Ramos (cell line): ENCODE results near the gene MPZL2.

Source experiments
- in situ Hi-C: fragments of 300-500 bp; cut with MboI; formaldehyde crosslinking; loops from one replicate; pipeline ENCODE4 v1.14.3; 2022; ENCODE audit warnings: low sequenced_read_pairs; ENCODE audit not compliant: unreplicated experiment

The MPZL2 gene

DNA sequence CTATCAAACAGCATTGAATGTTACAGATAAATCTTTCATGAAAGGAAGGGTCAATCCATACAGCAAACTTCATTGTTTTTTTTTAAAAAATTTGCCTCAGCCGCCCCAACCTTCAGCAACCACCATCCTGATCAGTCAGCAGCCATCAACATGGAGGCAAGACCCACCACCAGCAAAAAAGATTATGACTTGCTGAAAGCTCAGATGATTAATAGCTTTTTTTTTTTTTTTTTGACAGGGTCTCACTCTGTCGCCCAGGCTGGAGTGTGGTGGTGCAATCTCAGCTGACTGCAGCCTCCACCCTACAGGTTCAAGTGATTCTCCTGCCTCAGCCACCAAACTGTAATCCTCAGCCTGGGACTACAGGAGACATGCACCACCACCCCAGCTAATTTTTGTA, 22.4 kb upstream of the MPZL2 start:
- in situ Hi-C loops = no loop called here

DNA sequence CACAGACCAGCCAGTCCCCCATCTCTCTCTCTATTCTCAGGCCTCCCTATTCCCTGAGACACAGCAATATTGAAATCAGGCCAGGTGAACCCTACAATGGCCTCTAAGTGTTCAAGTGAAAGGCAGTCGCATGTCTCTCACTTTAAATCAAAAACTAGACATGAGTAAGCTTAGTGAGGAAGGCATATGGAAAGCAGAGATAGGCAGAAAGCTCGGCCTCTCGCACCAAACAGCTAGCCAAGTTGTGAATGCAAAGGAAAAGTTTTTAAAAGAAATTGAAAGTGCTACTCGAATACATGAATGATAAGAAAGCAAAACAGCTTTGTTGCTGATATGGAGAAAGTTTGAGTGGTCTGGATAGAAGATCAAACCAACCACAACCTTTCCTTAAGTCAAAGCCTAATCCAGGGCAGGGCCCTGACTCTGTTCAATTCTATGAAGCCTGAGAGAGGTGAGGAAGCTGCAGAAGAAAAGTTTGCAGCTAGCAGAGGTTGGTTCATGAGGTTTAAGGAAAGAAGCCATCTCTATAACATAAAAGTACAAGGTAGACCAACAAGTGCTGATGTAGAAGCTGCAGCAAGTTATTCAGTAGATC, 19.8 kb upstream of the MPZL2 start:
- in situ Hi-C loops = no loop called here

DNA sequence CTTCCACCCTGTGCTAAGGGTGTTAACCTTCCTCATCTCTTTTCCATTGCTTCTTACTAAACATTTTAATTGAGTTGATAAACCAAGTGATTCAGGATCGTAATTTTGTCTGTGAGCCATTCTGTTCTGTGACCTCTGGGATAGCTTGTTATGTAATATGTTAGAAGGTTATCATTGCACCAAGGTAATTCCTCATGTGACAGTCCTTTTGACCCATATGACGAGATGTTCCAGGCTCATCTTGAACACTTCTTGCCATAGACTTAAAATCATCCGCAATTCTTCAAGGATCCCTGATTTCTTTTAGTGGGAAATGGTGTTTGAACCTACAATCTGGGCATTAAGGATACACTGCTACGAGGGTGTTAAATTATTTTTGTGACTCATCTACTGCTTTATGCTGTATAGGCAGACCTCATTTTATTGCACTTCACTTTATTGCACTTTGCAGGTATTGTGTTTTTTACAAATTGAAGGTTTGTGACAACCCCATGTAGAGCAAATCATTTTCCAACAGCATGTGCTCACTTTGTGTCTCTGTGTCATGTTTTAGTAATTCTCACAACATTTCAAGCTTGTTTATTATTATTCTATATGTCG, 19.0 kb upstream of the MPZL2 start:
- in situ Hi-C loops = no loop called here

DNA sequence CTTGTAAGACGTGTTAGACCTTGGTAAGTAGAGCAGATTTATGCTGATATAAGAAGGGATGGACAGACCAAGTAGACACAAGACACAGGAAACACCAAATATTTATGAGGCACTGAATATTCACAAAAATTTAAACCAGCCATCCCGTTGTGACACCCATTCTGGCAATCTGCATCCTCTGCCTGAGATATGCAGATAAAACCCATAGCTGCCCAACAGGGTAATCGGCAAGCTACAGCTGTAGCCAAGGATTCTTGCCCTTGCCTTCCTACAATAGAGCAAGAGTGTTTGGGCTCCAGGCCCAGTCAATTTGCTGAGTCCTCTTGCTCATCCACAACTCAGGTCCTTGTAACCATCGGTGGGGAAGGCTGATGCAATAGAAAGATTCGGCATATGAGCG, 18.5 kb upstream of the MPZL2 start:
- in situ Hi-C loops = no loop called here

DNA sequence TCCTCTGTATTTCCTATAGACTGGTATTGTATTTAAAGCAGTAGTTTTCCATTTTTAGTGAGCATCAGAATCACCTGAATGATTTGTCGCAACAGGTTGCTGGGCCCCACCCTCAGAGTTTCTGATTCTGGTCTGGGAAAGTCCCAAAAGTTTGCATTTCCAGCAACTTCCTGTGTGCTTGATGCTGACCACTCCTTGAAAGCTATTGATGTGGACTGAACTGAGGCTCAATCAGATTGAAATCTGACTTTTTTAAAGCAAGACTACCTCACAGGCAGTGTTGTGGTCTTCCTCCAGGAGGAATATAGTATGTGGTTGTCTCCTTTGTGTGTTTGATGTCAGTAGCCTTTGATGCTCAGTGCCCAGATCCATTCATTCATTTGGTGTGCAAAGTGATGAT, 17.2 kb upstream of the MPZL2 start:
- in situ Hi-C loops = no loop called here

DNA sequence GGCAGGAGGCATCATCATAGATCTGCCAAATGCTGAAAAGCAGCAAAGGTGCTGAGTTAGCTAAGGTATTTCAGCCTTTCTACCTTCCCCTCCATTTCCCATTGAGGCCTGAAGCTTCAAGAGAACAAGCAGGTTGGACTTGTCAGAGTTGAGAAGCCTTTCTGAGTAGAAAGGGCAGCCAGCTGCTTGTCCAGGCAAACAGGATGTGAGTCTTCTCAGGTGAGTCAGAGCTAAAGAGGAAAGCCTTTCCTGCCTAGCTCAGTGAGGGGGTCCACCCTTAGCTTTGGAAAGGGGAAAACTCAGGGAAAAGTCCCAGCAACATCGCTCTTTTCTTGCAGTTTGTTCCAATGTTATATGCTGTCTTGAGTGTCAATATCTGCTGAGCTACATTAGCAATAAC, 13.2 kb upstream of the MPZL2 start:
- in situ Hi-C loops = no loop called here

DNA sequence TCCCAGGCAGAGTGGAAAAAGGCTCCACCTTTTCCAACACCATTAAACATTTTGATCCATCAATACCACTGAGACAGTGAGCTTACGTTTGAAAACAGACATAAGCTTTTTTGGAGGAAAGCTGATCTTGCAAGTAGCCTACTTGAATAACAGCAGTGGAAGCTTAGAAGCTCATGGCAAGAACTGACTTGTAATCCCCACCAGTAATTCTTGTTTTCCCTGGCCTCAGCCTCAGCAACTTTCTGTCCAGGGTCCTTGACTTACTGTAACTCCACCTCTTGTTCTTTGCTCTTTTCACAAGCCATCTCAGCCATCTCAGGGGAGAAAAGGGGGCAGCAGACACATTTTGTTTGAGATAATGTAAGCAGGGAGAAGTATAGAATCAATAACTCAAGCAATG, 12.3 kb upstream of the MPZL2 start:
- in situ Hi-C loops = no loop called here

DNA sequence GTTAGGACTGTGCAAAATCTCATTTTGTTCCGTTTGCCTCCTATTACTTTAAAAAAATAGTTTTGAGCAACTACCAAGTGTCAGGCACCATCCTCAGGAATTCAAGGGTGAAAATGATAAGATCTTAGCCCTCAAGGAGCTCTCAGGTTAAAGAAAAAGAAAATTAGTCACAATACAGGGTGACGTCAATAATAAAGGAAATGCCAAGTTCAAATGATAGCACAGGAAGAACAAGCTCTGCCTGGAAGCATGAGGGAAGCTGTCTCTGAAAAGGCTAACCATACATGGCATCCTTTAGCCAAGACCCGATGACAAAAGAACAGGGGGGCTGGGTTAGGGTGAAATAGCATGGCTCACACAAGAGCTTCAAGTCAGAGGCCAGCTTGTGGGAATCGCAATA, 11.1 kb upstream of the MPZL2 start:
- in situ Hi-C loops = no loop called here

DNA sequence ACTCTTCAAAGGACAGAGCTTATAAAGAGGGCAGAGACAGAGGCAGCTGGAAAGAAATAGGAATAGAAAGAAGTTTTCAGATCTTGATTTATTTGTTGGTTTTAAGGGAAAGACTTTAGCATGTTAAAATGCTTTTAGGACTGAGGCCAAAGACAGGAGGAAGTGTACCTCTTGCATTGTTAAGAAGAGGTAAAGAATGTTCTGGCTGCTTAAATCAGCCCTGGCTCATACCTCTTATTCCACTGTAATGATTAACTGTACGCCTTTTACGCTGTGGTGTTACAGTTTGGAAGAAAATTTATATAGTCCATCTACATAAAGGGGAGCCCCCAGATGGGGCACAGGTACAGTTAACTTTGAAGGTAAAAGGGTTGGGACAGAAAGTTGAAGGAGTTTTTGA, 10.1 kb upstream of the MPZL2 start:
- in situ Hi-C loops = no loop called here

DNA sequence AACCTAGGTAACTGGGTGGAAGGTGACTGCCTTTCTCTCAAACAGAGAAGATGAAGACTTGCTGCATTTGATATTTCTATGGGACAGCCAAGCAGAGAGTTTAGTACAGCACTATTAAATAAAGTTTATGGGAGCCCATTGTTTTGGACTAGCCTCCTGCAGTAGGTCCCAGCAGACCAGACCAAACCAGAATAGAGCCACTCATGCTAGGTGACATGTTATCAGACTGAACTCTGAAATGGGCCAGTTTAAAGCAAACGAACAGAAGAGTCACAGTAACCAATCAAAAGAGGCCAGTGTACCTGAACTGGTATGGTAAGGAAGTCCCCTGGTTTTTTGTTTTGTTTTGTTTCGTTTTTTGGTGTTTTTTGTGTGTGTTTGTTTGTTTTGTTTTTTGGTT, 7.9 kb upstream of the MPZL2 start:
- in situ Hi-C loops = no loop called here

DNA sequence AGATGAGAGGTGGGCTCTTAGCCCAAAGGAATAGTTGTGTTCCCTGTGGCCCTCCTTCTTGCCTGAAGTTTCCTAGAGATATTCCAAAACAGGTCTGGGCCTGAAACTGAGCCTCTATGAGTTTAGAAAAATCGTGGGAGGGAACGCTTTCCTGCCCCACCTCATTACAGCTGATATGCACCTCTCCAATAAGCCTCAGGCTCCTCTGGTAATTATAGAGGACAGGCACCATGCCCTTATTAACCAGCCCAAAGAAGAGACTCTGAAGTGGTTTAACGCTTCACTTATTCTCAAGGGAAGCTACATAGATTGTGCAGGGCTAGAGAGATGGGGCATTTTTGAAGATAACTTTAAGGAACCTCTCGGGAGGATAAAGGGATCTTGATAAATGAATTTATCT, 3.4 kb upstream of the MPZL2 start:
- in situ Hi-C loops = no loop called here

DNA sequence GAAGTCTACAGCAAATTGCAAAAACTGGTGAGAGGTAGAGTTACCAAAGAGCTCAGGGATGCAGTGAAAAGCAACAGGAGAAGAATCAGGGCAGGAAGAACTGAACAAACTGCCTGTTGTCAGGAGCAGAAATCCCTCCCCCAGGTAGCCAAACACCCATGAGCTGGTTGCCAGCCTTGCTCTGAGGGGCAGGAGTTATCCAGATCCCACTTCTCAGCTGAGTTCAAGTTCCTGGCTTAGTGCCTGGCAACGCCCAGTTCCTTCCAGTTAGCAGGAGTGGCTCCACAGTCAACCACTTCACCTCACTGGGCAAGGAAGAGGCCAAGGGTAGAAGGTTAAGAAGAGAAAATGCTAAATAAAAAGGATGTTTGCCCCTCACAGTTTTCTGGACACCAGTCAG, 1.9 kb upstream of the MPZL2 start:
- in situ Hi-C loops = no loop called here

DNA sequence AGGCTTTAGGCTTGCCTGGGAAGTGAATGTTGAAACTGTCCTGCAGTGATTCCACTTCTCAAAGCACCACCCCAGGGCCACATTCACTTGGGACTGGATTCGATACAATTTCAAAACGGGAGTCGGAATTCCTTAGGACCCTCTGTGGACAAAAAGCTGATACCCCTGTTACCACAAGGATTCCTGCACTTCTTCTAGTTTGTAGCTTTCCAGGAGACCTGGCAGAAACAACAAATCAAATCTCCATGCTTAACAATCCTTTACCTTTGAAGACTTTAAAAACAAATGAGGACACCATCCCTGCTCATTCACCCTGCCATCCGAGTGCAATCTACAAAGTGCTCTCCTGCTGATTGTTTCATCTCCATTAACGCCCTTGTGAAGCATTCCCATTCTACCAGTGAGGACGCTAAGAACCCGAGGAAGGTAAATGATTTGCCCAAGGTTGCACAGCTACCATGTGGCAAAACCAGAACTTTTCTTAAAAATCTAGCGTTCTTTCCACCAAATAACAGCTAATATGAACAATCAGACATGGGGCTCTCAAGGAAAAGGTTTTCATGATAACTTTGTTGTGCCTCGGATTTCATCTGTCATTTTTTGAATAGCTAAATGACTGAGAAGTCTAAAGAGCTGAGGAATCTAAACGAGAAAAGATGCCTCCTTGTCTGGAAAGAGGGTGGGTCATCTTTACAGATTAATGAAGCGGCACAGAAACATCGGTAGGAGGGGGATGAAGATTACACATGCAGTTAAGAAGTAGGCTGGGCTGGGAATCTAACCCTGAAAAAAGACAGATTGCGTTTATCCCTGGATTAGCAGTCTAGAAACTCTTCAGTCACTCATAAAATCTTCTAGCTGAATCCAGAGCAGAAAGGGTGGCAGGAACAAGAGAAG, 720 bp upstream of the MPZL2 start:
- in situ Hi-C loops = no loop called here

DNA sequence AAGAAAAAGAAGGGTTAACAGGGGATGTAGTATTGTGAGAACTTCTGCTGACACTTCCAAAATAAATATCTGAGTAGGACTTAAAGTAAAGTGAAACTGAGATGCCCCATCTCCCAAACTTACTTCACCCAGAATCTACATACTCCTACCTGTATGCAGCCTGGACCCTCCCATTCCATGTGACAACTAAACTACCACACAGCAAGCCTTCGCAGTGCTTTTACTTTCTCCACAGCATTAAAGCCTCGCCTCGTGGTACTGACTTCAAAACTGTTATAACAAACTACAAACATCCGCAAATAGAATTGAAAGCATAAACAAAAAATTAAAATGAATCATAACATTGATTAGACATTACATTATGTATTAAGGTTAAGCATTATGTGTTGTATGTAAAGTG, 985 bp downstream of the MPZL2 start:
- in situ Hi-C loops = no loop called here

DNA sequence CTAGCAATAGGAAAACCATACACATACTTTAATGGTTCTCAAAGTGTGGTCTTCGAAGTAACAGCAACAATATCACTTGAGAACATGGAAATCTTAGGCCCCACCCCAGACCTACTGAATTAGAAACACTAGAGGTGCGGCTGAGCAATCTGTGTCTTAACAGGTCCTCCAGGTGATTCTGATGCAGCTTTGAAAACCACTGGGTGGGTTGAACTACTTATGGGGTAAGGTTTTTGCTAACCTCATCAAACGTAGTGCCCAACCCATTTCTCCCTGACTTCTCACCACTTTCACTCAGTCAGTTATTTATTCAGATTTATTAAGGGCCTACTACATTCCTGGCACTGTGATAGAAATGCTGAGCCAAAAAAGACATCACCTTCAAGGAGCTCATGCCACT, 3.7 kb downstream of the MPZL2 start:
- in situ Hi-C loops = no loop called here

DNA sequence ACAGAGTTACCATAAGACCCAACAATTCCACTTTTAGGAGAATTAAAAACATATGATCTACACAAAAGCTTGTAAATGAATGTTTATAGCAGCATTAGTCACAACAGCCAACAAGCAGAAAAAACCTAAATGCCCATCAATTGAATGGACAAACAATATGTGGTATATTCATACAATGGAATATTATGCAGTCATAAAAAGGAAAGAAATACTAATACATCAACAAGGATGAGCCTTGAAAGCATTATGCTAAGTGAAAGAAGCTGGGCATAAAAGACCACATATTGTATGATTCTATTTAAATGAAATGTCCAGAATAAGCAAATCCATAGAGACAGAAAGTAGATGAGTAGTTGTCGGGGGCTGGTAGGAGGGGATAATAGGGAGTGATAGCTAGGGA, 5.0 kb downstream of the MPZL2 start:
- in situ Hi-C loops = no loop called here

DNA sequence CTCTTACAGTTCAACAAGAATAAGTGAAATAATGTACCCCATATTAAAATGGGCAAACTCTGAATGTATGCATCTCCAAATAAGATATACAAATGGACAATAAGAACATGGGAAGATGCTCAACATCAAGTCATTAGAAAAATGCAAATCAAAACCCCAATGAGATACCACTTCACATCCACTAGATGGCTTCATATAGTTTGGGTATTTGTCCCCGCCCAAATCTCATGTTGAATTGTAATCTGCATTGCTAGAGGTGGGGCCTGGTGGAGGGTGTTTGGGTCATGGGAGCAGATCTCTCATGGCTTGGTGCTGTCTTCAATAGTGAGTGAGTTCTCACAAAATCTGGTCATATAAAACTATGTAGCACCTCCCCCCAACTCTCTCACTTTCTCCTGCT, 5.7 kb downstream of the MPZL2 start:
- in situ Hi-C loops = no loop called here

DNA sequence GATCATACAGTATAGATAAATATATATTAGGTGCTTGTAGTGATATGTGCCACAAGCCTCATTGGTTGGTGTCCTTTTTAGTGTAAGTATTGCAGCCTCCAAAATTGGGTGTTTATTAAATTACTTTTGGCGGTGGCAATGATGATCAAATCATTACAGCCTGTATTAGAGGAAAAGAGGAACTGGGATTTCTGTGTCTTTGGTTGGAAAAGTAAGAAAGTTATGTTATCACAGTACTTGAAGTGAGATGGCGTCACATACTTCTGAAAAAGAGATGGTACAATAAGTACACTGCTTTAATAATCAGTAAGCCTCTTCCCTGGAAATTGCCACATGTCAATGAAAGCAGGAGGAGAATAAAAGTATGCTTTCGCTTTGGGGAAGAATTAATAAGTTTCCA, 11.4 kb downstream of the MPZL2 start:
- in situ Hi-C loops = no loop called here

DNA sequence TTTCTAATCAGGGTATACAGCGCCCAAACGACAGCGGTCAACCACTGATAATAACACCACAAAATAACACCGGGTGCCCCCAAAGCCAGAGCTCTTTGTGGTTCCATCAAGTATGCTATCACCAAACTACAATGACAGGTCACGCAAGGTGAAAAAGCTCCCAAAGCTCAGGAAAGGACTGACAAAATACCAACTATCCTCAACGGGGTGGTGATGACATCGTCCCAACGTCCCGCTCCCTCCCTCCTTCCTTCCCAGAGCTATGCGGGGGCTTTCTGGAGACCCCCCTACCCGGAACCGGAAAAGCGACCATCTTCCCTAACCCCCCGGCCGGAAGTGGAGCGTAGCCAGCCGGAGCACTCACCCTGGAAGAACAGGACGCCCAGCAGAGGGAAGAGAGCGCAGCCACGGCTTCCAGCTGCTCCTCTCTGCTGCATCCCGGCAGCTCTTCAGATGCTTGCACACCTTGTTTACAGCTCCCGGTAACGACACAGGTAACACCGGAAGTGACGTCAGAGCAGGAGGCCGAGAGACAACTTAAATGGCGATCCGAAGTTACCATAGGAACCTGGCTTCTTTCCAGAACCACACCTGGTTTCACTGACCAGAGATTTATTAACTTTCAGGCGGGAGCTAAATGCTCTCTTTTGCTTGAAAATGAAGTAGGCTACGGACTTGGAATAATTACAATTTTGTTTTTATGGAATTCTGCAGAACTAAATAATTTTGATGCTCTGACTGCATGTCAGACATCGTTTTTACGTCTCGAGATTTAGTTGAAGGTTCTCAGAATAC, 12.0 kb downstream of the MPZL2 start, which contains the start of gene MPZL3:
TSS of gene MPZL3 (minus strand) at position 508 of the 795 bp plus-strand sequence. CDS start at position 437, 71 bp downstream.
- in situ Hi-C loops = no loop called here

DNA sequence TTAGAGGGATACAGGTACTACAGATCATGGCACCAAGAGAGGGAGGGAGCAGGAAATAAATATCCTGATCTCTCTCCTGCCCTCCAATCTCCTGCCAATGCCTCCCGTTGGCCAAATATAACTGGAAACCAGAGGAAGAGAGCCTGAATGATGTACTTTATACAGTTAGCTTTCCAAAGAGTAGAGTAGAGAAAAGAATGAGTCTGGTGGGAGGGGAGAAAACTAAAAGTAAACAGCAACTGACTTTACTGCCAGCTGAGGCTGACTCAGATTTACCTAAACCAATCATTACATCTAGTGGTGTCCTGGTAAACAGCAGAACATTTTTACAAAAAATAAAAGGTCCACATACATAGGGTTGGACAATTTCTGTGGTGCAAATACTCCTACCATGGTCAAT, 17.1 kb downstream of the MPZL2 start:
- in situ Hi-C loops = no loop called here
